ENCODE results near the gene KCNC1.

Gene KCNC1

DNA sequence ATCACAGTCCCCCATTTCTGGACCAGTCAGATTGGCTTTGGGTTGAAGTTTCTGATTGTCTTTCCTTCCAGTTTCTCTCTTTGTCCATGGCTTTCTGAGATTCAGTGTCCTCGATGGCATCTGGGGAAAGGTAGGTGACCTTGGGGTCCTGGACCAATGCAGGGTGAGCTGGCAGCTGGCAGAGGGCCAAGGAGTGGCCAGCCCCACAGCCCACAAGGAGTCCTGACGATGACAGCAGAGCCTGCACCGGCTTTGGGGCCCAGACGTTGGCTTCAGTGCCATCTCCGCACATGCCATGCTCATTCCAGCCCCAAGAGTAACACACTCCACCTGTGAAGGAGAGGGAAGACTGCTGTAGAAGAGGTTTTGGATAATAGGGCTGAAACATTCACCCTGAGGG, 53.5 kb downstream of the KCNC1 start:
- DNase-seq (ENCODE audit: low read depth in 2 of 3, low spot score in 1 of 3): no peak

DNA sequence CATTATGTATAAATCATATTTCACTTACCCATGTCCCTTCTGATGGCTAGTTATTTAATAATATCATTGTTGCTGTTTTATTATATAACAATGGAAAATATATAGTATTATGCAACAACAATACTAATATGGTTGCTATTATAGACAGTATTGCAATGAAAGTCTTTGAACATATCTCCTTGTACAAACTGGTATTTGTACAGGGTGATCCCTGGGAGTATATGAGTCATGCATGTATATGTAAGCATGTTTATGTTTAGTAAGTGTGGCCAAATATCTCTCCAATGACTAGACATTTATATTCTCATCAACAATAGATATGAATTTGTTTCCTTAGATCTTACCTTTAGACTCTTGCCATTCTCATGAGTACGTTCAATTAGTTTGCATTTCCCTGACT, 55.9 kb downstream of the KCNC1 start:
- no peak for DNase-seq (ENCODE audit: low read depth in 2 of 3, low spot score in 1 of 3)

DNA sequence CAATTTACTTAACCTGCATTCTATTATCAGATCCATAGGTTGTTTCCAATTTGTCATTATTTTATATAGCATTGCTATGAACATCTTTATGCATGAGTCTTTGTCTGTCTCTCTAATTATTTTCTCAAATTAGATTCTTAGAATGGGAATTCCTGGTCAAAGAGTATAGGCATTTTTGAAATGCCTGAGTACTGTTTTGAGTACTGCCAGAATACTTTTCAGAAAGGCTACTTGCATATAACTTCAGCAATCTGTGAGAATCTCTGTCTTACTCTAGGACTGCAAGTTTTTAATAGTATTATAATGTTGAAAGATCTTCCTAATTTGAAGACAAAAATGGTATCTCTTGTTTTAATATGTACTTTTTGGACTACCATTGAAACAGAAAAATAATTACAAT, 56.6 kb downstream of the KCNC1 start:
- no peak for DNase-seq (ENCODE audit: low read depth in 2 of 3, low spot score in 1 of 3)

DNA sequence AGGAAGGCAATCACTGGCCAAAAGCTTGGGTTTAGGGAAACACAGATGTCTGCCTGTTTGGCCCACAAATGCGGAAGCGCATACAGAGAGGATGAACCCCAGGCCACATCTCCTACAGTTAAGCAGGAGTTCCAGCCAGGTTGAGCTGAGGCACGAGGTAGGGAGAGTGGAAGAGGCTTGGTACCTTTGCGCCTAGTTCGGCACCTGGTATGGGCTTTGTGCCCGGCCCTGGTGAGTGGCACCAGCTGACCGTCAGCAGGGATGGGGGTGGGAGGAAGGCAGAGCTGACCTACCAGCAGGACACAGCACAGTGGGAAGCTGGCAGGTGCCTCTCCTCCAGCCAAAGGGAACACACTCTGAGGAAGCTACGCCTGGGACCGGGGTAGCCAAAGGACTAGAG, 57.6 kb downstream of the KCNC1 start:
- no peak for DNase-seq (ENCODE audit: low read depth in 2 of 3, low spot score in 1 of 3)

DNA sequence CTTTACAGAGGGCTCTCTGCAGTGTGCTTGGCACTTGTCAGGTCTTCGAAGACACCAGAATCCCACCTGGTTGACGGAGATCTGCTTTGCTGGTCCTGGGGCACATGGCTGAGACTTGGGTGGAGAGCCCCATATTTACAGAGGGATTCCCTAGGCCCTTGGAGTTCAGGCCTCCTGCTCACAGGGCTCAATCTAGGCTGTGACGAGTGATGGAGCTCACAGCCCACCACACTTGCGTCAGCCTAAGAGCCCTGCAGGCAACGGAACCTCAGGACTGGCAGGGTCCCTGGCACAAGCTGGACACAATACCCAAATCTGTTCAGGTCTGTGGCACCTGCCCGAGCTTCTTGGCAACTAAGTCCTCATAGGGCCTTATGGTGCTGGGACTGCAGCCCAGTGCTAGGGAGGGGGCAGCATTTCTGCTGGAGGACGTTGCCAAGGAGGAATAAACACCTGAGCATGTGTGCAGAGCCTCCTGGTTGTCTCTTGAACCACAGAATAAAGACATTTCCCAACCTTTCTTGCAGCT, 59.1 kb downstream of the KCNC1 start:
- DNase-seq (ENCODE audit: low read depth in 2 of 3, low spot score in 1 of 3): no peak

DNA sequence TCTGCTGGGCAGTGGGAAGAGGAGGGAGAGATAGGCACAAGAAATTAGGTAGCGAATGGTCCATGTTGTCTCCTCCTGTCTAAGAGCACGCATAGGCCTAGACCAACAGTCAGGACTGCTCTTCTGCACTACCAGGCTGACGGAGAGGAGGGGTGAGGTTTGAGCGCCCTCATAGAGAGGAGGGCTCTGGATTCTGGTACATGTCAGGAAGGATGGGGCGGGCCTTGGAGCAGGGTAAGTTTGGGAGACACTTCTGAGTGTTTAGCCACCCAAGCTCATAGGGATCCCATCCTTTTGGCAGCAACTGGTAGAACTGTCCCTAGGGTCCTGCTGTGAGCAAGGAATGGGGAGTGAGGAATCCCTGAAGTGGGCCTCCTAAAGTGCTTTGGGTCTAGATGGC, 60.4 kb downstream of the KCNC1 start:
- DNase-seq (ENCODE audit: low read depth in 2 of 3, low spot score in 1 of 3): no peak

DNA sequence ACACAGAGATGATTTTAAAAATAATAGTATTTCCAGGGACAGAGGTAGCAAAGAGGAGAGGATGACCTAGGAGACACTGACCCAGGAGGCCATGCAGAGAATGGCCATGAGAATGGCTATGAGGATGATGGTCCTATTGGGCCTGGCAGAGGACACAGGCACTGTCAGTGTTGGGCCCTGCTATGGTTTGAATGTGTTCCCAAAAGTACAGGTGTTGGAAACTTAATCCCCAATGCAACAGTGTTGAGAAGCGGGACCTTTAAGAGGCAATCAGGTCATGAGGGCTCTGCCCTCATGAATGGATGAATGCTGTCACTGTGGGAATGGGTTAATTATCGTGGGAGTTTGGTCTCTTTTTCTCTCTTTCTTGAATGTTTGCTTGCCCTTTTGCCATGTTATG, 61.6 kb downstream of the KCNC1 start:
- DNase-seq (ENCODE audit: low read depth in 2 of 3, low spot score in 1 of 3): no peak

DNA sequence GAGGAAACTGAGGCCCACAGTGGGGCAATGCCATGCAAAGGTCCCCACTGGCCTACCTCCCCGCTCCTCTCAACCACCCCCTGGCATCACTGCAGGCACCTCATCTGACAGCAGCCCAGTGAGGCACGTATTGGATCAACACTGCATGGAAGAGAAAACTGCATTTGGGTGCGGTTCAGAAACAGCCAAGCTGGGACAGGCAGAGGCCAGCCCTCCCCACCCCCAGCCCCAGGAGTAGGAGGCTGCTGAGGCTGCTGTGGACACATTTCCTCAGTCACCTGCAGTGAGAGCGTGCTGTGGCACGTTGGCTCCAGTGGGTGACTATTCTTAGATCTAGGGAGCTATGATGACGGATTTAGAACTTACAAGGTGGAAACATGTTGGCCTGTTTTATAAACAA, 63.7 kb downstream of the KCNC1 start:
- no peak for DNase-seq (ENCODE audit: low read depth in 2 of 3, low spot score in 1 of 3)

DNA sequence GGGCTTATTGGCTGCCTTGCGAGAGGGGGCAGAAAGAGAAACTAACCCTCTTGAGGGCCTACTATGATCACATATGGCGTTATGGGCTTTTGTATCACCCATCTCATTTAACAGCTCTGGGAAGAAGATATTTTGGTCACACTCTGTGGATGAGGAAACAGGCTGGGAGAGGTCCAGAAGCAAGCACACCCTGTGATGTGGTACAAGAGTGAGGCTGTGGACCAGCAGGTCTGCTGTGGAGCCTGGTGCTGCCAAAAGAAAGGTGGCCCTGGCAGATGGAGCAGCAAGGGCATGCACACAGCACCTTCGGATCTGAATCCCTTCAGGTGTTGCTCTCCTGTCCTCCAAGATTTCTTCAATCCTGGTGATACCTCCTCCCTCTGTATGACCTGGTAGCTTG, 64.1 kb downstream of the KCNC1 start:
- DNase-seq (ENCODE audit: low read depth in 2 of 3, low spot score in 1 of 3): no peak

DNA sequence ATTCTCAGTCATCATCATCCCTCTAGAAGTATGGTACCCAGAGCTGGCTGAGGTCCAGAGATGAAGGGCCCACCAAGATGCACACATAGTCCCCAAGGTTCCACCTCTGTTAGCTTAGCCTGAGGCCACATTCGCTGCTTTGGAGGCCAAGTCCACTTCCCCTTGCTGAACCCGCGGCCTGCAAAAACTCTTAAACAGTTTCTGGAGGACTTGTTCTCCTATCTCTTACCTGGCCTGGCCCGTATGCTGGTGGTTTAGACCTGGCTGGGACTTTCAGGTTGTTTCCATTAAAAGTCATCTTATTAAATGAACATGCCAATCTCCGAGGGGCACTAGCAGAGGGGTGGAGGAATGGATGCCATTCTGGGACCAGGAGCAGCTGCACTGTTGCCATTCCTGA, 64.6 kb downstream of the KCNC1 start:
- DNase-seq (ENCODE audit: low read depth in 2 of 3, low spot score in 1 of 3): no peak

DNA sequence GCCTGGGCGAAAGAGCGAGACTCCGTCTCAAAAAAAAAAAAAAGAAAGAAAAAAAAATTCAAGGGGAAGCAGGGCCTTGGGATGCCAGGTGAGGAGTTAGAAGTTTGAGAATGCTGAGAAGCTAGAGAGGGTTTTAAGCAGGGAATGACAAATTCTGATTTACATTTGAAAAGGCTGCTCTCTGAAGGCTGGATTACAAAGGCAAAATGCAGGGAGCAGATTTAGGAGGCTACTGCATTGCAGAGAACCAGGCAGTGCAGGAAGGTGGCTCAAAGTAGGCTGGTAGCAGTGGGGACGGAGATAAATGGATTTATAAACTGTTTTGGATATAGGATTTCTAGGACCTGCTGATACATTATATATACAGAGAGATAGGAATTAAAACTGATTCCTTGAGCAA, 66.6 kb downstream of the KCNC1 start:
- no peak for DNase-seq (ENCODE audit: low read depth in 2 of 3, low spot score in 1 of 3)

DNA sequence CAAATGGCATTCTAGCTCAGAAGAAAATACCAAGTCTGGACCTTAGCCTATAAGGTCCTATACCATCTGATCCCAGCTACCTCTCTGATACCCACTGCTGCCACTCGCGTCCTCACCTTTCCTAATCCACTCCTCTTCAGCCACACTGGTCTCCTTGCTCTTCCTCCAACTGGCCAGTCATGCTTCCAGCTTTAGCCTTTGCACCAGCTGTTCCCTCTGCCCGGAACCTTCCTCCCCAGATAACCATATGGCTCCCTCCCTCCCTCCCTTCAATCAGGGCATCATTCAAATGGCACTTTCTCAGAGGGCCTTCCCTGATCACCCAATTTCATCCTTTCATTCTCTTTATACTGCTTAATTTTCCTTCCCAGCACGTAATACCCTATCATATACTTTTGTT, 67.9 kb downstream of the KCNC1 start:
- no peak for DNase-seq (ENCODE audit: low read depth in 2 of 3, low spot score in 1 of 3)

DNA sequence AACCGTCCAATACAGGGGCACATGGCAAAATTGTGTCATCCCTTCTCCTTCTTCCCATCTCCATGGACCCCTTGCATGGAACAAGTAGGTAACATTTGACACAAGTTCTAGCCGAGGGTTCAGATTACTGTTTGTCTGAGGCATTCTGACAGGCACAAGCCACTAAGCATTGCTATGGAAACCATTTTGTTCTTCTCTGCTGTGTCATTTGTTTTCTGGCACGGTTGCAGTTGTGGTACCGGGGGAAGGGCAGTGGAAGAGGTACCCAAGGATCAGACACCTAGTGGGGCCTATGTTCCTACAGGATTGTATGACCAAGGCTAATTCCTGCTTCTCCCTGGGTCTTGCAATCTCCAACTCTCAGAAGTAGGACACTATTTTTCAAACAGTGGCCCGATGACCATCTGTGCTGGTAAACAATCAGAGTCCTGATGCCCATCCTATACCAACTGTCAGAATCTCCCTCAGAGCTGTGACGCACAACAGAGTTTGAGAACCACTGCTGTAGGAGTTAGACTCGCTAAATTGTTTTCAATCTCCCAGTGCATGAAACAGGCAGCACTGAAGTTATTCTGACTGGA, 69.3 kb downstream of the KCNC1 start:
- DNase-seq (ENCODE audit: low read depth in 2 of 3, low spot score in 1 of 3): no peak

DNA sequence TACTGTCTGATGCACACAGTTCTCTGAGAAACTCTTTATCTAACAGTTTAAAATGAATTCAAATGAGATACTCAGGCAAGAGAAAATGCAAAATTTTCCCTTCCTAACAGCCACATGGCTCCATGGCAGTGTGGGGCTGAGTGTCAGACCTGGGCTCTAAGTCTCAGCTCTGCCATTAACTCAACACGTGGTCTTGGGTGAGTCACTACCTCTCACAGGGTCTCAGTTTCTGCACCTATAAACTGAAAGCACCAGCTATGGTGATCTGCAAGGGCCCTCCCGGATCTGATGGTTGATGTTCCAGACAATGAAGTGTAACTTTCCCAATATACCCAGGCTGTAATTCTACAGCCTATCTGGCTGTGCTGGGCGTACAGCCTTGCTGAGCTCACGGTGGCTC, 70.5 kb downstream of the KCNC1 start:
- DNase-seq (ENCODE audit: low read depth in 2 of 3, low spot score in 1 of 3): no peak

DNA sequence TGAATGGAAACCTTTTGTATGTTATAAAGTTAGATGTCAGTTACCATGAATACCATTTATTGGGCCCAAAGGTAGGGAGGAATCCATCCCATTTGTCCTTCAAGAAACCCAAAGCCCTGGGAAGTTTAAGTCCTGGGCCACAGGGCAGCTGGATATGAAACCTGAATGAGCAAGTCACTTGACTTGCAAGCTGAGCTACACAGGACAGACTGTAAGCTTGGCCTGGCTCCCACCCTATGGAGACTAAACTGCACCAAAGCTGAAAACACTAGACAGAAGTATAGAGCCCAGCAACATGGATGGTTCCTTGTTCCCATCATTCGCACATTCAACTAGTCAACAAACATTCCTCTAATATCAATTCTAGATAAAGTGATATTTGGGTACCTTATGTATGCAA, 71.3 kb downstream of the KCNC1 start:
- no peak for DNase-seq (ENCODE audit: low read depth in 2 of 3, low spot score in 1 of 3)

DNA sequence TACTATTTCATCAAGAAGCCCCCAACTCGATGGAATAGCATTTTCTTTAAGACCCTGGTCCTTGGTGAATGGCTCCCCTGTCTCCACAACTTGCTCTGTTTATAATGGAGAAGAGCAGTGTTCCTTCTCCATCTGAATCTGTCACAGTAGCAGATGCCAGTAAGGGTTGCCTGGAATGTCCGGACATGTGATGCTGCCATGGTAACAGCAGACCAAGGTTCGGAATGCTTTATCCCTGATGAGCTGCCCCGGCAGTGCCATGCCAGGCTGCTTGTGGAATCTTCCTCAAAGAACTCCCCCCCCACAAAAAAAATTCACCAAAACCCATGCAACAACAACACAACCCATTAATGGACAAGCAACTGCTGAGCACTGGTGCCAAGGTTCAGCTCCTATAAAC, 72.5 kb downstream of the KCNC1 start:
- no peak for DNase-seq (ENCODE audit: low read depth in 2 of 3, low spot score in 1 of 3)

DNA sequence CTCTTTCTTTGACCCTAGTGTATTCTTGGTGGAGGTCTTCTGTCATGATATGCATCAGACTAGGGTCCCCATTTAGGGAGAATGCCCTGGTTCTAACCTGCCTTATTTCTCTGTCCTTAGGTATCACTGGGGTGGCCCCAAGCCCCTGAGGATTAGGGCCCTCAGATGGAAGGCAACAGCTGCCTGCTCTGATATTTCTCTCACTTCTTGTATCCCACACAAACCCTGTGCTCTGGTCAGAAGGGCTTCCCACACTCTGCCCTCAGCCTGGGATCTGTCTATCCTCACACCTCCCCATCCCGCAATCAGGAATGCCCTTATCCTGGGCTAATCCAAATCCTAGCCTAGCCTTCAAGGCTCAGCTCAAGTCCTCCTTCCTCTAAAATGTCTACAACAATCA, 75.5 kb downstream of the KCNC1 start:
- no peak for DNase-seq (ENCODE audit: low read depth in 2 of 3, low spot score in 1 of 3)

DNA sequence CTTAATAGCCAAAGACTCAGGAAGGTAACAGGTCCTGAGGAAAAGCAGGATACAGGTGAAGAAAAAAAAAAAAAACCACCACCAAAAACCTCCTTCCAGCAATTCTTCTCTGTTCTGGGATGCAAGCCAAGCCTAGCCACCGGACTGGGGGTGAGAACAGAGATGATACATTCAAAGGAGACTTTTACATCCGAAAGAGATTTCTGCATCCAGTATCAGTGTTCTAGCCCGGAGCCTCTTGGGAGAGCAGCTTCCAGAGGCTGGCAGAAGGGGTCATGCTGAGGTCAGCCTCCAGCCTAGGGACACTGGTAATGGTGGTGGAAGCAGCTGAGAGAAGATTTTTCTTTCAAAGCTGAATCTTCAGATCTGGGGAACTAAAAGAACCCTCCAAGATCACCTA, 76.2 kb downstream of the KCNC1 start:
- no peak for DNase-seq (ENCODE audit: low read depth in 2 of 3, low spot score in 1 of 3)

DNA sequence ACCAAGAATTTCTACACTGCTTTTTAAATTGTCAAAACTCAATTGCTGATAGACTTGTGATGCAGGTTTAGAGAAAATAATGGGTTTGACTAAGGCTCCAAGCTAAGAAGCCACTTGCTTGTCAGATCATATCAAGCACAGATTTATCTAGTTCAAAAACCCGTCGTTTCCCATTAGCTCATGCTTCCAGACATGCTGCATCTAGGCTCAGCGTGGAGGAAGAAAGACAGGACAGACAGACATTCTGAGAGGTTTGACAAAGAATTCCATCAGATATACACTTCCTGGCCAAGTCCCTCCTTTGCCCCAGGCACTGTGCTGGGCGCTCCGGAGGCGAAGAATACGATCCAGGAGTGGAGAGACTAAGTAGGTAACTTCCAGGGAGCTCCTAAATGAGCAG, 76.8 kb downstream of the KCNC1 start:
- DNase-seq (ENCODE audit: low read depth in 2 of 3, low spot score in 1 of 3): no peak

DNA sequence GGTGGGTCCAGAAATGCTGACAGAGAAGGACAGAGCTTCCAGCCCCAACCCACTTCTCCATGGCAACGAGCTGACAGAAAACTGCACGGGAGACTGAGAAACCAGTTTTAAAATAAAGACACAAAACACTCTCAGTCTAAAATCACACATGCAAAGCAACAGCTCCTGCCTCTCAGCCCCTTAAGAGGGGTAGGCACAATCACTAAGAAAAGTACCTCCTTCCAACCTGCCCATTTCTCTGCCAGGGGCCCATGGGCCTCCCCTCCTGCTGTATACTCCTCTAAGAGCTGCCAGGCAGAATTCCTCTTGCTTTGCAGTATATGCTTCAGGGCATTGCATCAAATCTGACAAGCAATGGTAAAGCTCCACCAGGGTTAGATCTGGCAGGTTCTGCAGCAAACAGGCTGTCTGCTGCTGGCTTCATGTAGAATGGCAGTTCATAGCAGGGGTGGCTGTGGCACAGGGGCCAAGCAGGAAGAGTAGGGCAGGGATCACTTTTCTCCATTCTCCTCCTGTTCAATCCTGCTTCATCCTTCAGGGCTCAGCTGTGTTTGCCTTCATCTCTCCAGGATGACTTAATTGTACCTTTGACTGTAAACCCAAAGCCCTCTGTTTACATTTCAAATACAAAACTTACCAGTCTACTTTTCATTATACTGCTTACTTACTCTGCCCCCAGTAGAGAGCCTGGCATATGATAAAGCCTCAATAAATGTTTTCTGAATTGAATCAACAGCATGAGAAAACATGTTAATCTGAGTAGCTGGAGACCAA, 77.7 kb downstream of the KCNC1 start:
- DNase-seq (ENCODE audit: low read depth in 2 of 3, low spot score in 1 of 3): no peak

DNA sequence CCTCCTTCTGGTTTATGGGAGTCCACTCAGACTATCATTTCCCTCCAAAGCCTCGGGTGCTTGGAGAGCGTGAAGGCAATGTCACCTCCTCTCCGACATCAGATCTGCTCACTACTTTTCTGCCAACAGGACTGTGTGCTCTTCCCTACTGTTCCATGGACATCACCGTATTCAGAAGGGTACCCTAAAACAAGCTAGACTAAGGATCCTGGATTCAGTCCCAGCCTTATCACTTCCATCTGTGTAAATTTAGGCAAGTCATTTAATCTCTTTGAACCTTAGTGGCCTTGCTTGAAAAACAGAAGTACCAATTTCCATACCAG, 78.2 kb downstream of the KCNC1 start:
- no peak for DNase-seq (ENCODE audit: low read depth in 2 of 3, low spot score in 1 of 3)

DNA sequence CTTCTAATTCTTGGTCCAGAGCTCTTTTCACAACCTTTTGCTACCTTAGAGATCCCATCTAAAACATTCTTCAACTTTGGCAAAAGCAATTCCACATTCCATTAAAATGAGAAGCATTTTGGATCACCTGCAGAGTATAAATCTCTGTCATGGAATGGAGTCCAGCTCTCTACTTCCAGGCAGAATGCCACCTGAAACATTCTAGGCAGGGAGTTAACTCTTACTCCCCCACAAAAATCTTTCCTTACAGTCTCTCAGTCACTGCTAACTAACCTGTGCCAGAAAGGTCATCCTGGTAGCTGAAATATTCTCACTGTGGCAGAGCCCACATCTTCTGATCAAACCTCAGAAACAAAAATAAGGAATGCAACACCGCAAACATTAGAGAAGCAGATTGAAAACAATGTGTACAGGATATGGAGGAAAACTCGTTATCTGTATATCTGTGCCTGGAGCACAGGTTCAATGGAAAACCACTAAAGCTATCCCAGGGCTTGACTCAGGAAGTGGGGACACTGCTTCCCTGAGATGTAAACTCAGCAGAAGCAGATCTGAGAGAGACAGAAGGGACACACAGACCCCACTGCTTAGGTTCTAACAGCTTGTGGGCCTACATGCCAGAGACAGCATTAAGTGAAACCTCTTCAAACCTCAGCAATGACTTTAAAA, 78.9 kb downstream of the KCNC1 start:
- no peak for DNase-seq (ENCODE audit: low read depth in 2 of 3, low spot score in 1 of 3)

DNA sequence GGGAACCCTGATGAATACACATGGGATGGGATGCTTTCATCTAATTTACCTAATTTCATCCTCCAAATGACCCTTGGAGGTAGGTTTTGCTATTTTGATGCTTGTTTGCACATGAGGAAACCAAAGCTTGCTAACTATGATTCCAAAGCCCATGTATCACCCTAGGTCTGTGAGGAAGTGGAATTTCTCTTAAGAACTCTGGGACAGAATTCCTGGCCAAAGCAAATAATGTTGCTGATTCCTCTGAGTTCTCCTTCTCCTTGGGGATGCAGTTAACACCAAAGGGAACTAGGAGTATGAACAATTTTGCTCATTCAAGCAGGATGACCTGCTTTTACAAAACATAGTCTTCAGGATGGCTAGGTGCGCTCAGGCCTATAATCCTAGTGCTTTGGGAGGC, 80.0 kb downstream of the KCNC1 start:
- DNase-seq (ENCODE audit: low read depth in 2 of 3, low spot score in 1 of 3): no peak
